NCI-H2227 (cell line): ENCODE results near the gene CR1L.
"Not testable (repeated sequence)": the region's sequence is repeated elsewhere in the genome, so short reads cannot be mapped to it uniquely, and the experiment has no call there.

Experiments used
- DNase-seq: peaks from one replicate; lab custom pipeline; 2025; ENCODE audit not compliant: unreplicated experiment; lab: John Stamatoyannopoulos, UW

CR1L gene

GRCh38 chr1:207644852-207645634 is at the start of gene CR1L:
TSS of gene CR1L (plus strand) at chr1:207645133. CDS start at chr1:207645234, 101 bp downstream.
- peak; percentile 81 for DNase-seq

- DNase-seq, result no peak
Observed at GRCh38 chr1:207603777-207604176, 41.2 kb upstream of the CR1L start.

- DNase-seq, result no peak
Observed at GRCh38 chr1:207605444-207606361, 39.2 kb upstream of the CR1L start.

GRCh38 chr1:207606362-207606755 is 38.6 kb upstream of the CR1L start:
- no peak for DNase-seq

GRCh38 chr1:207612762-207613161 is 32.2 kb upstream of the CR1L start:
- no peak for DNase-seq

- peak; percentile 20 for DNase-seq
Observed at GRCh38 chr1:207619871-207620542, 24.9 kb upstream of the CR1L start.

- no peak for DNase-seq
Observed at GRCh38 chr1:207620543-207620893, 24.4 kb upstream of the CR1L start.

- DNase-seq, result not testable (repeated sequence)
Observed at GRCh38 chr1:207625504-207626071, 19.3 kb upstream of the CR1L start.

GRCh38 chr1:207626972-207627337 is 18.0 kb upstream of the CR1L start:
- DNase-seq, result no peak

- DNase-seq, result no peak
Observed at GRCh38 chr1:207627496-207627895, 17.4 kb upstream of the CR1L start.

- no peak for DNase-seq
Observed at GRCh38 chr1:207628776-207629175, 16.2 kb upstream of the CR1L start.

- no peak for DNase-seq
Observed at GRCh38 chr1:207631137-207631536, 13.8 kb upstream of the CR1L start.

GRCh38 chr1:207633226-207633625 is 11.7 kb upstream of the CR1L start:
- DNase-seq, result no peak

GRCh38 chr1:207633699-207634289 is 11.1 kb upstream of the CR1L start:
- not testable (repeated sequence) for DNase-seq

GRCh38 chr1:207634293-207634692 is 10.6 kb upstream of the CR1L start:
- DNase-seq, result not testable (repeated sequence)

- DNase-seq, result not testable (repeated sequence)
Observed at GRCh38 chr1:207635569-207636186, 9.3 kb upstream of the CR1L start.

- DNase-seq, result not testable (repeated sequence)
Observed at GRCh38 chr1:207638487-207639145, 6.3 kb upstream of the CR1L start.

GRCh38 chr1:207639362-207639761 is 5.6 kb upstream of the CR1L start:
- DNase-seq, result not testable (repeated sequence)

- no peak for DNase-seq
Observed at GRCh38 chr1:207644166-207644851, 624 bp upstream of the CR1L start.
